Uterus (tissue), 4 donors: ENCODE data around the gene TNS4. TPM values are rescaled to one million over a fixed set of nuclear protein-coding genes. Genes with fewer than 3 reads are reported as not detected.

Experiments used
- DNase-seq, 2 donors: peaks; one replicate each; pipeline ENCODE4 v3.0.0-alpha.2; 2019 to 2020
- H3K27ac ChIP-seq, 2 donors: fragments of 200-600 bp; sonication (generic); 1 replicate in 1 of 2; 2 replicates in 1 of 2; pipeline ENCODE4 v1.5.1; 2016 to 2018
- H3K27me3 ChIP-seq, 2 donors: fragments of 200-600 bp; sonication (generic); one replicate each; pipeline ENCODE4 v1.5.1; 2018 to 2019; ENCODE audit warnings: control low read depth in 1 of 2
- H3K36me3 ChIP-seq, 2 donors: fragments of 200-600 bp; sonication (generic); one replicate each; pipeline ENCODE4 v1.5.1; 2019; ENCODE audit warnings: control low read depth in 1 of 2
- H3K4me1 ChIP-seq, 2 donors: fragments of 200-600 bp; sonication (generic); one replicate each; pipeline ENCODE4 v1.5.1; 2018 to 2019; ENCODE audit warnings: control low read depth in 1 of 2
- H3K4me3 ChIP-seq, 2 donors: fragments of 200-600 bp; sonication (generic); 1 replicate in 1 of 2; 2 replicates in 1 of 2; pipeline ENCODE4 v1.5.1; 2018 to 2019; ENCODE audit warnings: mild to moderate bottlenecking in 1 of 2
- H3K9me3 ChIP-seq, 2 donors: fragments of 200-600 bp; sonication (generic); one replicate each; pipeline ENCODE4 v1.5.1; 2019; ENCODE audit warnings: control low read depth in 1 of 2
- CTCF ChIP-seq, 4 experiments: fragments of 200-600 bp in 2 of 4; fragments of 450-650 bp in 2 of 4; sonication (generic) in 2 of 4; IDR thresholded peaks; one replicate each; pipeline ENCODE4 v1.5.1; 2016 to 2019; ENCODE audit warnings: antibody characterized with exemption in 4 of 4, mild to moderate bottlenecking in 2 of 4, moderate library complexity in 1 of 4
- POLR2A ChIP-seq, 2 donors: fragments of 450-650 bp; IDR thresholded peaks; one replicate each; pipeline ENCODE4 v1.6.1; 2016; ENCODE audit warnings: antibody characterized with exemption in 2 of 2, mild to moderate bottlenecking in 1 of 2, moderate library complexity in 1 of 2
- intact Hi-C: fragments of 100-400 bp; cut with DNase I; formaldehyde crosslinking; loops from one replicate; pipeline ENCODE4 v1.15.1; 2023; ENCODE audit warnings: low total_unique reads
- total RNA-seq, 4 donors: library from RNA; depleted of rRNA in 3 of 4; stranded (reverse); fragments of >200 nt in 3 of 4; gene quantifications; one replicate each; pipeline versions ENCODE4 v1.1.0 to v1.2.4, GENCODE V29; 2014 to 2023
- donor health status: DM: yes; HTN: yes; CAD: no.

Gene TNS4
- total RNA-seq, 4 donors from 2014 or later = 0.09 to 2.6 (median 0.28) TPM; not detected in 1

- Histone ChIP-seq H3K27me3 (no peaks in the 10 kb centered on the region), H3K27ac (peak overlapping the region; percentile 94 to 97), H3K4me1 (peaks cover 25 to 60% of the 10 kb centered on the region in 2 donors), H3K36me3 (no peaks in the 10 kb centered on the region), H3K9me3 (no peaks in the 10 kb centered on the region), H3K4me3 (peak overlapping the region in 1 of 2 donors; percentile 6)
- DNase-seq = peak; percentile 91 to 93
- intact Hi-C loops = no loop called here
- TF ChIP-seq POLR2A (IDR thresholded peaks at IDR 0.05) = no peak
- TF ChIP-seq CTCF (IDR thresholded peaks at IDR 0.05) = no peak
Measured at GRCh38 chr17:40451420-40451819, 50.0 kb downstream of the TNS4 start.

GRCh38 chr17:40450175-40450574 is 51.2 kb downstream of the TNS4 start:
- Histone ChIP-seq H3K4me1 (peaks cover 25 to 58% of the 10 kb centered on the region in 2 donors), H3K9me3 (no peaks in the 10 kb centered on the region), H3K36me3 (no peaks in the 10 kb centered on the region), H3K27me3 (no peaks in the 10 kb centered on the region), H3K4me3 (no peak overlapping the region), H3K27ac (peak overlapping the region; percentile 94 to 97)
- DNase-seq = peak; percentile 45 to 59
- intact Hi-C loops = no loop called here
- peak; percentile 18 to 43 (median 32) for TF ChIP-seq CTCF (IDR thresholded peaks at IDR 0.05)
- no peak for TF ChIP-seq POLR2A (IDR thresholded peaks at IDR 0.05)

- H3K36me3 ChIP-seq = no peaks in the 10 kb centered on the region
- peak overlapping the region; percentile 56 to 87 for H3K4me3 ChIP-seq
- intact Hi-C loops = no loop called here
- no peak for DNase-seq
- H3K9me3 ChIP-seq = no peaks in the 10 kb centered on the region
- H3K4me1 ChIP-seq = peaks cover 25 to 50% of the 10 kb centered on the region in 2 donors
- no peaks in the 10 kb centered on the region for H3K27me3 ChIP-seq
- no peak for TF ChIP-seq POLR2A (IDR thresholded peaks at IDR 0.05)
- TF ChIP-seq CTCF (IDR thresholded peaks at IDR 0.05) = no peak
- peak overlapping the region; percentile 94 to 97 for H3K27ac ChIP-seq
Measured at GRCh38 chr17:40448639-40449261, 52.7 kb downstream of the TNS4 start.

GRCh38 chr17:40448213-40448638 is 53.2 kb downstream of the TNS4 start:
- Histone ChIP-seq H3K4me3 (peak overlapping the region; percentile 56 to 87), H3K27ac (peak overlapping the region; percentile 94 to 97), H3K36me3 (no peaks in the 10 kb centered on the region), H3K9me3 (no peaks in the 10 kb centered on the region), H3K27me3 (no peaks in the 10 kb centered on the region), H3K4me1 (peaks cover 25 to 45% of the 10 kb centered on the region in 2 donors)
- DNase-seq = peak; percentile 41 to 60
- intact Hi-C loops = no loop called here
- TF ChIP-seq CTCF (IDR thresholded peaks at IDR 0.05) (no peak), POLR2A (IDR thresholded peaks at IDR 0.05) (no peak)

- no peaks in the 10 kb centered on the region for H3K9me3 ChIP-seq
- intact Hi-C loops = no loop called here
- no peaks in the 10 kb centered on the region for H3K27me3 ChIP-seq
- no peaks in the 10 kb centered on the region for H3K36me3 ChIP-seq
- TF ChIP-seq POLR2A (IDR thresholded peaks at IDR 0.05) = no peak
- TF ChIP-seq CTCF (IDR thresholded peaks at IDR 0.05) = no peak
- no peak for DNase-seq
- H3K4me1 ChIP-seq = peaks cover 25 to 40% of the 10 kb centered on the region in 2 donors
- peak overlapping the region; percentile 56 to 87 for H3K4me3 ChIP-seq
- H3K27ac ChIP-seq = peak overlapping the region; percentile 94 to 97
Measured at GRCh38 chr17:40447806-40448205, 53.6 kb downstream of the TNS4 start.
